ENCODE measurements around the gene CCDC86.

CCDC86 gene

GRCh38 chr11:60870733-60871377 is 28.9 kb downstream of the CCDC86 start:
- no peak for DNase-seq

- DNase-seq: no peak
These were observed 29.6 kb downstream of the CCDC86 start for GRCh38 chr11:60871378-60872061.

GRCh38 chr11:60872124-60872960 is 30.4 kb downstream of the CCDC86 start:
- no peak for DNase-seq

GRCh38 chr11:60872961-60873524 is 31.1 kb downstream of the CCDC86 start:
- no peak for DNase-seq

- DNase-seq: no peak
These were observed 31.6 kb downstream of the CCDC86 start for GRCh38 chr11:60873533-60873932.

GRCh38 chr11:60874421-60875365 is 32.8 kb downstream of the CCDC86 start:
- no peak for DNase-seq

GRCh38 chr11:60875366-60876167 is 33.7 kb downstream of the CCDC86 start:
- DNase-seq: no peak

- no peak for DNase-seq
These were observed 34.2 kb downstream of the CCDC86 start for GRCh38 chr11:60876168-60876485.

- DNase-seq: no peak
These were observed 36.6 kb downstream of the CCDC86 start for GRCh38 chr11:60878245-60879101.

GRCh38 chr11:60879104-60879503 is 37.2 kb downstream of the CCDC86 start:
- no peak for DNase-seq

GRCh38 chr11:60879971-60880588 is 38.2 kb downstream of the CCDC86 start:
- no peak for DNase-seq

GRCh38 chr11:60880643-60881282 is 38.9 kb downstream of the CCDC86 start:
- no peak for DNase-seq

- peak; percentile 89 for DNase-seq
These were observed 45.6 kb downstream of the CCDC86 start for GRCh38 chr11:60887556-60887955.

- no peak for DNase-seq
These were observed 48.0 kb downstream of the CCDC86 start for GRCh38 chr11:60889869-60890311.

- DNase-seq: no peak
These were observed 48.8 kb downstream of the CCDC86 start for GRCh38 chr11:60890696-60891095.

- no peak for DNase-seq
These were observed 49.3 kb downstream of the CCDC86 start for GRCh38 chr11:60891103-60891741.

- no peak for DNase-seq
These were observed 53.8 kb downstream of the CCDC86 start for GRCh38 chr11:60895687-60896086.

- no peak for DNase-seq
These were observed 55.6 kb downstream of the CCDC86 start for GRCh38 chr11:60897496-60897895.
